HG02610 (cell line): ENCODE results near the gene RUSC1.
"Not testable (repeated sequence)": the region's sequence is repeated elsewhere in the genome, so short reads cannot be mapped to it uniquely, and the experiment has no call there.

Experiments used
- ATAC-seq: cut with Tn5 transposase; IDR thresholded peaks from one replicate; pipeline ENCODE4 v1.9.1; 2021; ENCODE audit warnings: mild to moderate bottlenecking, moderate library complexity; ENCODE audit not compliant: unreplicated experiment

The RUSC1 gene

GRCh38 chr1:155322953-155323728, 2.4 kb downstream of the RUSC1 start:
- ATAC-seq: peak; percentile 48

GRCh38 chr1:155323729-155324036, 3.0 kb downstream of the RUSC1 start:
- peak; percentile 28 for ATAC-seq

- peak; percentile 63 for ATAC-seq
These were observed 3.5 kb downstream of the RUSC1 start for GRCh38 chr1:155324037-155324716.

- no peak for ATAC-seq
These were observed 4.3 kb downstream of the RUSC1 start for GRCh38 chr1:155324717-155325602.

GRCh38 chr1:155325603-155325893, 4.9 kb downstream of the RUSC1 start:
- no peak for ATAC-seq

- no peak for ATAC-seq
These were observed 5.4 kb downstream of the RUSC1 start for GRCh38 chr1:155326020-155326526.

- ATAC-seq: no peak
These were observed 5.9 kb downstream of the RUSC1 start for GRCh38 chr1:155326631-155327037.

GRCh38 chr1:155327981-155328380, 7.3 kb downstream of the RUSC1 start:
- ATAC-seq: no peak

- ATAC-seq: not testable (repeated sequence)
These were observed 8.2 kb downstream of the RUSC1 start for GRCh38 chr1:155328856-155329255.

GRCh38 chr1:155329980-155330598, 9.4 kb downstream of the RUSC1 start:
- no peak for ATAC-seq

GRCh38 chr1:155334962-155335361, 14.3 kb downstream of the RUSC1 start:
- ATAC-seq: no peak

- no peak for ATAC-seq
These were observed 18.9 kb downstream of the RUSC1 start for GRCh38 chr1:155339515-155340097.

GRCh38 chr1:155342842-155343241, 22.1 kb downstream of the RUSC1 start:
- ATAC-seq: no peak

- ATAC-seq: no peak
These were observed 31.9 kb downstream of the RUSC1 start for GRCh38 chr1:155352631-155353030.

GRCh38 chr1:155360051-155360450, 39.4 kb downstream of the RUSC1 start:
- no peak for ATAC-seq

GRCh38 chr1:155379180-155379579, 58.5 kb downstream of the RUSC1 start:
- ATAC-seq: no peak

GRCh38 chr1:155379631-155380090, 59.0 kb downstream of the RUSC1 start:
- ATAC-seq: no peak
